Loucy (cell line): ENCODE measurements around the gene SCN9A.

Source experiments
- CTCF ChIP-seq: fragments of 200-600 bp; sonication (generic); conservative IDR thresholded peaks from 2 replicates; pipeline ENCODE4 v1.5.1; 2014; ENCODE audit warnings: mild to moderate bottlenecking, antibody characterized with exemption, low read length
- EZH2phosphoT487 ChIP-seq: fragments of 200-600 bp; IDR thresholded peaks from 2 replicates; pipeline ENCODE4 v1.6.1; 2018; ENCODE audit warnings: antibody characterized with exemption, mild to moderate bottlenecking, moderate library complexity, borderline replicate concordance

- TF ChIP-seq CTCF = no peak
- TF ChIP-seq EZH2phosphoT487 = no peak
Observed at GRCh38 chr2:166249318-166249717, 126.4 kb downstream of the SCN9A start.
